ENCODE measurements around the gene NHLRC3. TPM values are rescaled to one million over a fixed set of nuclear protein-coding genes. Genes with fewer than 3 reads are reported as not detected.

Gene NHLRC3
- polyA plus RNA-seq, 3 donors = 5.8 to 18.2 (median 11.2) TPM

Other genes starting within 250 kb of the NHLRC3 start
- gene STOML3, start 47.6 kb upstream of the NHLRC3 start, polyA plus RNA-seq = not detected
- gene PROSER1, start 367 bp upstream of the NHLRC3 start, polyA plus RNA-seq = 1 to 10 TPM; 6.2 to 9.0 (median 8.5) TPM